Islet of Langerhans (tissue), 1 donor: ENCODE results near the gene BBS2.
"Not testable (repeated sequence)": the region's sequence is repeated elsewhere in the genome, so short reads cannot be mapped to it uniquely, and the experiment has no call there.

Experiments used
- FAIRE-seq: peaks from one replicate; lab custom pipeline; 2011; peaks lifted over from hg19 to GRCh38; lab: Jason Lieb, UNC

The BBS2 gene

DNA sequence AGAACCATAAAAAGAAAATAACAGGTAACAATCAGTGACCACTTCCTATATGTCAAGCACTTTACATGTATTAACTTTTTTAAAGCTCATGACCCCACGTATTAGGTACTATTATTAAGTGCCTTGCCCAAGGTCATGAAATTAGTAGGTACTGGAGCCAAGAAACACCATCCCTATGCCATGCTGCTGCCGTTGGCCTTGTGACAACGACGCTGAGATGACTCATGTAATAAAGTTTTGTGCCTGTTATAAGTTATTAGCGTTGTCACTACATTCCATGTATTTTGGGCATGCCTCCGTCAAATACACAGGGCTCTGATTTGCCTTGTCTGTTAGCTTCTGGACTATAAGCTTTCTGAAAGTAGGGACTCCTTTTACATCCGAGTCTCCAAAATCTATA is 1.4 kb downstream of the BBS2 start:
- no peak for FAIRE-seq

DNA sequence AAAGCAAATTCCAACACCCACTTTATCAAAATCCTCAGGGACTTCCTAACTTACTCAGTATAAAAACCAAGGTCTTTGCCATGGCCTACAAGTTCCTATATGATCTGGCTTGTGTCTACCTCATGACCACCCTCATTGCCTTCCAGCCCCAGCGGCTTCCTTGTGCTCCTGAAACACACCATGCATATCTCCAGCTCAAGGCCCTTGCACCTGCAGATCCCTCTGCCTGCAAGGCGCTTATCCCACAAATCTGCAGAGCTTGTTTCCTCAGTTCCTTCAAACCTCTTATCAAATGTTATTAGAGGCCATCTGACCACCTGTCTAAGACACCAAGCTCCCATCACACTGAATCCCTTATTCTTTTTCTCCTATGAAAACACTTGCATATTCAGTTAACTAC is 2.6 kb downstream of the BBS2 start:
- no peak for FAIRE-seq

DNA sequence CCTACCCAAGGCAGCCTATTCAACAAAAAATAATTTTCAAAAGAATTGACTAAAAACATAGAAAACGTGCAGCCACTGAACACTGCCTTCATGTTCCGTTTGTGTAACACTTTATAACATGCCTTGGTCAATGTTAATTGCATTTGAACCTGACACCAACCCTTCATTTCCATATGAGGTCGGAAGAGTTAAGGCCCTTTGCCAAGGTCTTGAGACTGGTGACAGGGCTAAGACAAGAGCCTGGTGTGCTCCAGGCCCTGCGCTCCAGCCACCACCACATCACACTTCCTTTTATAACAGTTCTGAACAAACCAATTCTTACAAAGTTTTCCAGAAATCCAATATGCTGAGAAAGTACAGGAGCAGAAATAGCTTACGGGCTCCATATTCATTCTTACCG is 4.2 kb downstream of the BBS2 start:
- no peak for FAIRE-seq

DNA sequence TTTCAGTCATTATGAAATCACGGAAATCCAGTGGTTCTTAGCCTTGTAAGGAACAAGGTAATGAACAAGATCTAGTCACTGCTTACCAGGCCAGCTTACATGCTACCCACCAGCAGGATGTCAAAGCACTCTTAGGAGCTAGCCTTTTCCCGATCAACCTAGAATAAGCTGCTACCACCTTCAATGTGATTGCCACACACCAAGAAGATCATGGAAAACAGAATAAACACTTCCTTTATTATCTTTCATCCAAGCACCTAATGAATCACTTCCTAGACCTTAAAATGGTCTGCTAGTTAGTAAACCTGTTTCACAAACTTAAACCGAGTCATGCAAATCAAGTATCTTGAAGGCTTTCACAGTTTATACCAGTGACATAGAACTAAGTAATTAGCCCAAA is 5.0 kb downstream of the BBS2 start:
- no peak for FAIRE-seq

DNA sequence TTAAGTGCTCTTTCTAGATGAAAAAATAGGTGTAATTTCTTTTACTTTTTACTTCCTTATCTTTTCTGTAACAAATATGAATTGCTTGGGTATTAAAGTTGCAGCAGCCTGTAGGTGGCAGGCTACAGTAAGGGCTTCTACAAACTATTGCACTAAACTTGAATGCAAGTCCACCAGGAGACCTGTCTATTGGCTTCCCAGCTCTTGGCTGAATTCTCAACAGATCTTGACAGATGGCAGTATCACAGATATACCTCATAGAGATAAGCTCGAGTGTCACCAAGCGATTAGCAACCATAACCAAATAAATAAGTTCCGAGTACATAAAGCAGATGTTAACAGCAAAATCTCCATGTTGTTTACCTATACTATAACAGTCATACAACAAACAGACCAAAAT is 5.9 kb downstream of the BBS2 start:
- FAIRE-seq = peak; percentile 5

DNA sequence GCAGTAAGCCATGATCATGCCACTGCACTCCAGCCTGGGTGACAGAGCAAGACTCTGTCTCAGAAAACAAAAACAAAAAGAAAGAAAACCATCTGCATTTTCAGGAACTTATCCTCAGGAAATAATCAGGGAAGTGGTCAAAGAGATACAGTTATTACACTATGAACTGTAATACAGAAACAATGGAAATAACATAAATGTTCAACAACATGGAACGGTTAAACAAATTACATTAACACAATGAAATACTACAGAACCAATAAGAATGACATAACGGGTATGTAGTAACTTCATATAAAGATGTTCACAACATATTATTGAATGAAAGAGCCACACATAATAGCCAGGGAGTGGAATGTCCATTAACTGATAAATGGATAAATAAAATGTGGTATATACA is 6.7 kb downstream of the BBS2 start:
- no peak for FAIRE-seq

DNA sequence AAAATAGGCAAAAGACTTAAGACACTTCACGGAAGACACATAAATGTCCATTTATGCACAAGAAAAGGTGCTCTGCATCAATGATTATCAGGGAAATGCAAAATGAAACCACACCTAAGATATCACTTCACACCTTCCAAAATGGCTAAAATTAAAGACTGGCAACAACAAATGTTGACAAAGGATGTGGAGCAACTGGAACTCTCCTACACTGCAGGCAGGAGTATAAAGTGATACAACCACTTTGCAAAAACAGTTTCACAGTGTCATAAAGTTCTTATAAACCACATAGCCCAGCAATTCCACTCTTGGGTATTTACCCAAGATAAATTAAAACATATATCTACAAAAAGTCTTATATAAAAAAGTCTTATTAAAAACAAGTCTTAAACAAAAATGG is 7.8 kb downstream of the BBS2 start:
- FAIRE-seq = no peak

DNA sequence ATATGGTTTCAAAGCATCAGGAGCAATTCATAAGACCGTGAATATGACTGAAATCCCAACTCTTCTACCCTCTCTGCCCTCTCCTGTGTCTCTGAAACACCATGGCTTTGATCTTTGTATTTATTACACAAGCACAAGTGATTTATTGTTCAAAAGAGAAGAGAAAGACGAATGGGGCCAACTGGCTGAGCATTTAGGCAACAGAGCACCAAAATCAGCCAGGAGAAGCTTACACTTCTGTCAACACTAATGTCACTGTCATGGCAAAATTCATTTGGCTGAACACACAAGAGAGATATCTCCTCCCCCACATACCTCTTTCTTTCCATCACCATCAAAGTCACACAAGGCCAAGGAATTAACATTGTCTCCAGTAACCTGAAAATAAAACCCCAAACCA is 9.3 kb downstream of the BBS2 start:
- FAIRE-seq = no peak

DNA sequence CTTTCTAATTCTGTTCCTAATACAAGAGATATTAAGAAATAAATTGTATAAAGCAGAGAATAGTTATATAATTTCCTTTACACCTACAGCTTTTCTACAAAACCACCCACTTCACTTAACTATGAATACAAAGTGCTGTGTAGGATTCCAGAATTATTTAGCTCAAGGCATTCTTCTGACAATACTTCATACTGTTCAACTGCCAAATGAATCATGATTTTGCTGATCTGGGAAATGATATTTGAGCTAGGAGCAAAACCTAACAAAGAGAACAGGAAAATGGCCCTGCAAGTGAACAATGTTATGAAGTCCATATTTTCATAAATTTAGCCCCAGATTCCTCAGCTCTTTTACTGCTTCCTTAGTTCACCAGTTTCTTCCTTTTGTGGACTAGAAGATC is 12.9 kb downstream of the BBS2 start:
- no peak for FAIRE-seq

DNA sequence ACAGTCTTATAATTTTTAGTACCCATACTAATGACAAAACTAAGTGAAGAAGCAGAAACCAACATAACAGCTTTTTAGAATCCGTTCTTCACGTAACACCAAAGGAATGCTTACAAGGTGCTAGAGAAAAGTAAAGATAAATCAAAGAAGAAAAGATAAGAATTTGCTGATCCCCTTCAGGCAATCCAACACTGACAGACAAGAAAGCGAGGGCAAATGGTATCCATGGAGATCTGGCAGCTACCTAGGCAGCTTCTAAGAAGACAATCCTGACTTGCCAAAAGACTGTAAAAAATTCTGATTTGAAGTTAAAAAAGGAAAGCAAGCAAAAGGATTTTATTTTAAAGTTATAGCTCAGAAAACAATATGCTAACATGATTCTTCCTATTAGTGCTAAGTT is 14.6 kb downstream of the BBS2 start:
- FAIRE-seq = no peak

DNA sequence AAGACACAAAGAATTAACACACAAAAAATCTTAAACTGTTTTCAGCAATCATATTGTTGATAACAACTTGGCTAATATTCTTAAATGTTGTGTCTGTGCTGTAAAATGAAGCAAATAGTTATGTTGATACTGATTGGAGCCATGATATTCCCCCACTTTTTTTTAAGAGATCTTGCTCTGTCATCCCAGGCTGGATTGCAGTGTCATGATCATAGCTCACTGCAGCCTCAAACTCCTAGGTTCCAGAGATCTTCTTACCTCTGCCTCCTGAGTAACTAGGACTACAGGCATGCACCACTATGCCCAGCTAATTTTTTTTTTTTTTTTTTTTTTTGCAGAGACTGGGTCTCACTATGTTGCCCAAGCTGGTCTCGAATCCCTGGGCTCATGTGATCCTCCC is 26.0 kb downstream of the BBS2 start:
- FAIRE-seq = no peak

DNA sequence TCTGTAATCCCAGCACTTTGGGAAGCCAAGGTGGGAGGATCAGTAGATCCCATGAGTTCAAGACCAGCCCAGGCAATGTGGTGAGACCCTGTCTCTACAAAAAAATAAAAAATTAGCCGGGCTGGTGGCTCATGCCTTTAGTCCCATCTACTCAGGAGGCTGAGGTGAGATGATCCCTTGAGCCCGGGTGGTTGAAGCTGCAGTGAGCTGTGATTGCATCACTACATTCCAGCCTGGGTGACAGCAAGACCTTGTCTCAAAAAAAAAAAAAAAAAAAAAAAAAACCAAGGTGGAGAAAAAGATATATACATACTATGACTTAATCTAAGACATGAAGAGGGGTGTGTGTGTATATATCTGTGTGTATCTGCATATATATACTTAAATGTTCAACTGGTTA is 26.7 kb downstream of the BBS2 start:
- FAIRE-seq = no peak

DNA sequence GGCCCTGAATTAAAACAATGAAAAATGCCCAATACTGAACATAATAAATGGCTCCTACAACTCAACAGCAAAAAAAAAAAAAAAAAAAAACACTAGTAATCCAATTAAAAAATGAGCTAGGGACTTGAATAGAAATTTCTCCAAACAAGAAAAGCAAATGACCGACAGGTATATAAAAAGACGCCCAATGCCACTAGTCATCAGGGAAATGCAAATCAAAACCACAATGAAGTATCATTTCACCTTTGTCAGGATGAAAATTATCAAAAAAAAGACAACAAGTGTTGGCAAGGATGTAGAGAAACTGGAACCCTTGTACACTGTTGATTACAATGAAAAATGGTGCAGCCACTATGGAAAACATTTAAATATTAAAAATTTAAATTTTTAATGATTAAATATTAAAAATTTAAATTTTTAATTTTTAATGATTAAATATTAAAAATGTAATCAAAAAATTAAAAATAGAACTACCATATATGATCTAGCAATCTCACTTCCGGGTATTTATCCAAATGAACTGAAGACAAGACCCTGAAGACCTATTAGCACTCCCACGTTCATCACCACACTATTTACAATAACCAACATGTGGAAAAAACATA is 28.1 kb downstream of the BBS2 start:
- no peak for FAIRE-seq

DNA sequence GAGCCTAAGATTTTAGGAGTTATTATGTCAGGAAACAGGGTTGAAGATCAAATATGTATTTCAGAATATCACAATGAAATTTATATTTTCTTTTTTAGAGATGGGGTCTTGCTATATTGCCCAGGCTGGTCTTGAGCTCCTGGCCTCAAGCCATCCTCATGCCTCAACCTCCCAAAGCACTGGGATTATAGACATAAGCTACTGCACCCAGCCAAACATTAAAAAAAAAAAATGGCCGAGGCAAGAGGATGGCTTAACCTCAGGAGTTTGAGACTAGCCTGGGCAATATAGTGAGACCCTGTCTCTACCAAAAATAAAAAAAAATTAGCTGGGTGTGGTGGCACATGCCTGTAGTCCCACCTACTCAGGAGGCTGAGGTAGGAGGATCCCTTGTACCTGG is 31.0 kb downstream of the BBS2 start:
- not testable (repeated sequence) for FAIRE-seq

DNA sequence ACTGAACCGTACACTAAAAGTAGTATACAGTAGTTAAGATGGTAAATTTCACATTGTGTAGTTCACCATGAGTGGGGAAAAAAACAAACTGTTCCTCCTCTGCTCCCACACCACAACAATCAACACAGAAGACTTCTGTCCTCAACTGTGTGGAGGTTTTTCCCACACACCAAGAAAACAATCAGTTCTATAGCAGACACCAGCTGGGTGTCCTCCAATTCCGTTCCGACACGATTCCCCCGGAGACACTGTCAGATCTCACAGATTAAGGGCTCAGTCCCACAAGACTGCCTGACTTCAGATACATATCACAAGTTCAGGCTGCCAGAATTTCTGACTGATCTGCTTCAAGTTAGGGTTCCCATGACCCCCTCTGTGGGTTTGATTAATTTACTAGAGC is 31.8 kb downstream of the BBS2 start:
- FAIRE-seq = no peak

DNA sequence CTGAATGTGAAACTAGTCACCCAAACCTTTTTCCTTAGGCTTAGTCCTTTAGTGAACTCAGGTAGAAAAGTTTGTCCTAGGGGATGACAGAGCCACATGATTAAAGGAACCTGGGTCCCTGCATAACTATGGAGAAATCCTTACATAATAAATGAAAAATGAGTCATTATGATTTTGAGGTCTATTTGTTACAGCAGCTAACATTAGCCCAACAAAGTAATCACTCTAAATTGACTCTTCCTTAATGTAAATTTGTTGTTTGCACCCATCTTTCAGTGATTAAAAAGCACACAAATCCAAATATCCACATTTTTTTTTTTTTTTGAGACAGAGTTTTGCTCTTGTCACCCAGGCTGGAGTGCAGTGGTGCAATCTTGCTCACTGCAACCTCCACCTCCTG is 36.4 kb downstream of the BBS2 start:
- FAIRE-seq = no peak

DNA sequence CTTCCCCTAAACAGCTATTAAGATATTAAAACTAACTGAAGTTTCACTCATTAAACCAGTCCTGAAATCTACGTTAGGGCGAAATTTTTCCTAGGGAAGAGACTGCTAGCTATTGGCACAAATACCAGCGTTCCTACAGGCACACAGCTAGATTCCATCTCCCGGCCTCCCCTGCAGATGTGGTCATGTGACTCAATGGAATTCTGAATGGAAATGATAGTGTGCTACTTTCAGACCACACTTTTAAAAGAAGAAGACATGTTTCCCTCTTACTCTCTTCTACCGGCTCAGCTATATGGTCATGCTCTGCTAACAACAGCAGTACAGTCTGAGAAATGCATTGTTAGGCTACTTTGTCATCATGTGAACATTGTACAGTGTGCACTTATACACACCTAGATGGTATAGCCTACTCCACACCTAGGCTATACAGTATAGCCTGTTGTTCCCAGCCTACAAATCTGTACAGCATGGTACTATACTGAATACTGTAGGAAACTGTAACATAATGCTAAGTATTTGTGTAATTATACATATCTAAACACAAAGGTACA is 37.1 kb downstream of the BBS2 start:
- no peak for FAIRE-seq

DNA sequence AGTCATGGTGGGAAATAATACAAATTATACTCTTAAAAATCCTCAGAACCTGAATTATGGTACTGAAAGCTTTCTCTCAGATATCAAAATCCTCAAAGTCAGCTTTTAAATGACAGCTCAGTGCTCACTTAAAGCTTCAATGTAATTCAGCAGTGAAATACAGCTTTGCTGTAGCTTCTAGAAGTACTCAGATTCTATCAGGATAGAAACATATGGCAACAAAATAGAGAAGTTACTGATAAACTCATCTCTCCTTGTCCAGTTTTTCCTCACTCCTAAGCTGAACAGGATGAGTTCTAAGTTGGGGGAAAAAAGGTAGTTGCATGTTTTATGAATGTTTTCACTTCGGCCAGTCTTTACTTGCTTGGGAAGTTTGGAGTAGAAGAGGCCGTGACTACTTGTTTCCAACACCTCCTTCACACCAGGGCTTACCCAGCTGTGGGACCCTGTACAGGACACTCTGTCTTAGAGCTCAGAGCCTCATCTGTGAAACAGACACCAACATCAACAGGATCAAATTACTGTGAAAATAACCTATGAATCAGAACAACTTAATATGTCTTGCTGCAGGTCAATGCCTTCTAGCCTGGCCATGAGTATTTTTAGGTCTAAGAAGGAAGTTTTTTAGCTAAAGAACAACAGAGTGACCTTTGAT is 38.2 kb downstream of the BBS2 start:
- FAIRE-seq = no peak

DNA sequence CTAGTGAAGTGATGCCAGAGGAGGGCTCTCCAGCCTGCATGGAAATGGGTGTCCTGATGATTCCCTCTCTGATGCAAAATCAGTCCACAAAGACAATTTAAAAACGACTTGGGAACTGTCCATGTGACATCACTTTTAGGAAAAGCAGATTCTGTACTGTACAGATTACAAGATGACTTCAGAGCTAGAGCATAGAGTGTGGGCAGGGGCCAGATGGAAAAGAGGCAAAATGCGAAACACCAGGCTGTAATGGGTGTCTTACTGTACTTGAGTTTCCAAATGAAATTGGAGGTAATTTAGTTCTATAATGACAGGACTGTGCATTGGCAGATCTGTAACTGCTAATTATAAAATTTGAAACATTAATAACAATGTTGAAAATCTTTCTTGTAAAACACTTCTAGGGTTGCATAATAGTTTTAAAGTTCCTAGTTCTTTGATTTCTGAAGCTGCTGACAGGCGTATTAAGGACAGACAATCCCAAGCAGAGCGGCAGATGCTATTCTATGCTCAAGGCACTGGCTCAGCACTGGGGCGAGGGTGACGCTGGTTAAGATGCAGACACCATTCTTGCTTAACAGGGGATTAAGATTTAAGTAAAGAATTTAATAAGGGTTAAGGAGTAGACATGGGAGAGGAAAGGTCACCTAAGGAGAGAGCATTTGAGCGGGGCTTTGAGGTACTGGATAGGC is 38.9 kb downstream of the BBS2 start:
- FAIRE-seq = no peak

DNA sequence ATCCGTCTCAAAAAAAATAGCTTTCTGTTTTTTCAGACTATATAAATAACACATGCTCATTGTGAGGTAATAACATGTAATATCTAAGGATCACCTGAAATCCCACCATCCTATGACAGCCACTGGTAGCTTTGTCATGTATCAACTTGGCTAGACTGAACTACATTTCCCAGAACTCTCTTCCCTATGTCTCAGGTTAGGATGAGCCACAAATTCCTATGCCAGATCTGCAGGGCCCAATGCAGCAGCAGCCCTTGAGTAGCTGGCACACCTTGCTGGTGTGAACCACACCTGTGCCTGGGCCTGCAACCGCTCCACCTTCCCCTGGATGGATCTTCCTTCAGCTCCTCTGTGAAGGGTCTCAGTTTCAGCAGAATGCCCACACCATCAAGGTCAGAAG is 40.4 kb downstream of the BBS2 start:
- no peak for FAIRE-seq

DNA sequence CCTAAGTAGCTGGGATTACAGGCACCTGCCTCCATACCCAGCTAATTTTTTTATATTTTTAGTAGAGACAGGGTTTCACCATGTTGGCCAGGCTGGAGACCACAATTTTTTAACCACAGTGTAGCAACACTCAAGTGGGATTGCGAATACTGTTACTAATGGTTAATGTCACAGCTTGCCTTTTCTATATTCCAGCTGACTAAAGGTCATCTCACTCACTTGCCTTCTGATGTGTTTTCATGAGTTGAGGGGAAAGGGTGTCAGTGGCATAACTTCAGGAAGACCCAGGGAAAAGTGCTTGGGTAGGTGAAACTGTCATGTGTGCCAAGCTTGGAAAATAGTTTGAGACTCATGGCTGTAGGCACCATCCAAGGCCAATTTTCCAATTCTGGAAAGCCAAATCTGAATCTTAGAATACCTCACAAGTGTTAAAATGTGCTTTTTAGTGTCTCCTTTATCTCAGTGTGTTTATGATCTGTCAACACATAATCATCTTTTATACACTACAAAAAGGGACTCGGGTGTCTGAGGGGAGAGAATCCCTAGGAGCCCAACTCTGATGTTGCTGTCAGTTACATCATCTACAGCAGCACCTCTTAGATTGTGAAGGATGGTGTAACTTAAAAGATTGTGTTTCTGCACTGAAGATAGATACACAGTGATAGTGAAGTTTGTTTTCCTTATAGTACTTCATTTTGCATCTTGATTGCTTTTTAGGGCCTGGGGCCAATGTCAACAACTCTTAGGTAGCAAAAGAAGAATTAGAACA is 41.4 kb downstream of the BBS2 start:
- FAIRE-seq = no peak

DNA sequence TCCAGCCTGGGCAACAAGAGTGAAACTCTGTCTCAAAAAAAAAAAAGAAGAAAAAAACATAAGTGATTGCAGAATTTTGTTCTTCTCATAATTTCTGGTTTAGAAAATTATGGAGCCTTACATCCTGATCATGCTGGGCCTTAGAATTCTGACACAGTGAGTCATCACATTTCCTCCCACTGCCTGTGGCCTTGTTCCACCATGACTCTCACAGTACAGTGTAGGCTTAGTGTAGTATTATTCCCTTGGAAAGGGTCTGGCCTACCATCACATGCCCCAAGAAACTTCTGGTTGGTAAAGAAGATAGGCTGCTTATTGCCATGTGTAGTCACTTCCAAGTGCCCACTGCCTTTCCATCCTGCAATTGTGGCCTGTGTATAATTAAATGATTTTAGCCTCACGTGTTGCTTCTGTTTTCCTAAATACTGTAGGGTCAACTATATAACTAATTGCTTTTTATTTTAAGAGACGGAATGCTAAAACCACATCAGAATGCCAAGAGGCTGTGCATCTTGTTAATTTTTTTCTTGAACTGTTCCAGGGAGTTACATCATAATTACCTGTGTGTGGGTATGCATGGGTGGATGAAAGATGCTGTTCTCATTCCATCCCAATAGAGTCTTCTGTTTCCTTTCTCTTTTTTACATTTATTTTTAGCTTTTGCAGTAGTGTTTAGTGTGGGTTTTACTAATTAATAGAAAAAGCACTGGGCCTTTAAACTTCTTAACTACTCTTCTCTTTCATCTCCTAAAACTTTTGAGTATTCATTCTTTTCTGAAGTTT is 42.5 kb downstream of the BBS2 start:
- no peak for FAIRE-seq
